Ovary (tissue), 9 donors: ENCODE measurements around the gene DDX24. TPM values are rescaled to one million over a fixed set of nuclear protein-coding genes. Genes with fewer than 3 reads are reported as not detected.
A peak's percentile ranks its signal among the peaks of the same experiment; 100 is the strongest.

Experiments
- DNase-seq, 5 donors: peaks; one replicate each; pipeline ENCODE4 v3.0.0-alpha.2; 2019 to 2020
- H3K27ac ChIP-seq, 2 donors: fragments of 200-600 bp; one replicate each; pipeline versions ENCODE4 v1.5.1 to v1.8.0; 2019 to 2022
- H3K27me3 ChIP-seq: fragments of 200-600 bp; one replicate; pipeline ENCODE4 v1.8.0; 2022
- H3K36me3 ChIP-seq: fragments of 200-600 bp; sonication (generic); one replicate; pipeline ENCODE4 v1.5.1; 2019
- H3K4me1 ChIP-seq: one replicate; pipeline ENCODE4 v1.8.1; 2013; ENCODE audit warnings: mild to moderate bottlenecking, moderate library complexity; ENCODE audit not compliant: insufficient read depth
- H3K4me3 ChIP-seq: fragments of 200-600 bp; sonication (generic); one replicate; pipeline ENCODE4 v1.5.1; 2017
- H3K9me3 ChIP-seq, 2 donors: fragments of 200-600 bp in 1 of 2; sonication (generic) in 1 of 2; one replicate each; pipeline versions ENCODE4 v1.5.1 to v1.8.1; 2013 to 2019; ENCODE audit warnings: mild to moderate bottlenecking in 1 of 2, moderate library complexity in 1 of 2
- CTCF ChIP-seq, 3 donors: fragments of 450-650 bp in 2 of 3; fragments of 200-600 bp in 1 of 3; IDR thresholded peaks; one replicate each; pipeline versions ENCODE4 v1.5.1 to v1.8.0; 2016 to 2022; ENCODE audit warnings: antibody characterized with exemption in 3 of 3, mild to moderate bottlenecking in 1 of 3
- EP300 ChIP-seq: sonication (generic); formaldehyde crosslinking; IDR thresholded peaks from one replicate; pipeline ENCODE4 v1.6.1; 2017; ENCODE audit warnings: antibody characterized with exemption
- POLR2A ChIP-seq: fragments of 450-650 bp; IDR thresholded peaks from one replicate; pipeline ENCODE4 v1.6.1; 2017; ENCODE audit warnings: antibody characterized with exemption, mild to moderate bottlenecking, moderate library complexity
- whole genome bisulfite sequencing, 3 donors: extraction: QIAGEN DNeasy Blood & Tissue Kit in 1 of 3; methylation state at CpG; one replicate each; pipeline versions ENCODE4 v1.1.5 to v1.1.7; 2013 to 2017; 5-methylcytosine and 5-hydroxymethylcytosine counted together
- intact Hi-C, 4 donors: fragments of 100-400 bp; cut with DNase I; formaldehyde crosslinking; loops; one replicate each; pipeline versions ENCODE4 v1.11.0 to v1.15.1; 2022 to 2023
- polyA plus RNA-seq, 2 donors: library from polyadenylated mRNA; stranded (reverse); fragments of 200-250 nt in 1 of 2; fragments of 350-450 nt in 1 of 2; fragmentation: Illumina TruSeq in 1 of 2; extraction: RNeasy Lipid Tissue Mini Kit (QIAGEN cat#74804) in 1 of 2; gene quantifications; one replicate each; pipeline ENCODE4 v1.2.3, GENCODE V29; 2013 to 2014
- total RNA-seq, 7 donors: library from RNA; depleted of rRNA in 2 of 7; stranded (reverse); fragments of >200 nt in 2 of 7; fragmentation: NEBNext Ultra II Directional in 3 of 7; extraction: Animal tissue kit (Norgen Biotek cat#: 25700) in 3 of 7; gene quantifications; one replicate each; pipeline versions ENCODE4 v1.1.0 to v1.2.4, GENCODE V29; 2016 to 2023
- donor health status: DM: no; HTN: no; CAD: no; lungs with moderate emphysema.
- donor health status: DM: no; HTN: no; CAD: no.
- donor health status: Bipolar disorder and iron deficiency.
- donor health status: DM: yes; HTN: yes; CAD: no.
- donor health status: DM: no; HTN: no; CAD: no.
- donor health status: DM: yes; HTN: yes; CAD: no.

Gene DDX24
- total and polyA plus RNA-seq, 9 donors, result 98.8 to 521 (median 233) TPM

GRCh38 chr14:94001501-94002396 is 79.3 kb downstream of the DDX24 start:
- H3K9me3 ChIP-seq, result no peaks in the 10 kb centered on the region
- H3K36me3 ChIP-seq, result no peaks in the 10 kb centered on the region
- peak; percentile 30 to 57 (median 50) for DNase-seq
- peak; percentile 66 to 91 (median 73) for TF ChIP-seq CTCF (IDR thresholded peaks at IDR 0.05)
- TF ChIP-seq EP300, result no peak
- no peak for TF ChIP-seq POLR2A
- H3K4me1 ChIP-seq, result no peaks in the 10 kb centered on the region
- H3K4me3 ChIP-seq, result no peak overlapping the region
- no peak overlapping the region for H3K27ac ChIP-seq
- intact Hi-C loops, result loop anchor here in 1 of 4 donors (2.0 kb wide), 2 partner anchors 57 to 63 kb away; no protein-coding TSS in a partner anchor
- no peaks in the 10 kb centered on the region for H3K27me3 ChIP-seq
- WGBS, 3 donors, result 36 to 44% (median 37%) methylated on average over 26 of the region's 26 CpGs

GRCh38 chr14:94001016-94001415 is 80.0 kb downstream of the DDX24 start:
- no peak for DNase-seq
- no peak overlapping the region for H3K27ac ChIP-seq
- no peaks in the 10 kb centered on the region for H3K9me3 ChIP-seq
- no peaks in the 10 kb centered on the region for H3K36me3 ChIP-seq
- H3K27me3 ChIP-seq, result no peaks in the 10 kb centered on the region
- intact Hi-C loops, result loop anchor here in 1 of 4 donors (2.0 kb wide), 1 partner anchor 56 kb away; no protein-coding TSS in a partner anchor
- no peak overlapping the region for H3K4me3 ChIP-seq
- TF ChIP-seq POLR2A, result no peak
- TF ChIP-seq EP300, result no peak
- no peak for TF ChIP-seq CTCF (IDR thresholded peaks at IDR 0.05)
- 18 to 23% (median 22%) methylated on average over 13 of the region's 13 CpGs for WGBS, 3 donors
- H3K4me1 ChIP-seq, result peaks cover under 1% of the 10 kb centered on the region

GRCh38 chr14:94000267-94000666 is 80.7 kb downstream of the DDX24 start:
- Histone ChIP-seq H3K4me3 (no peak overlapping the region), H3K27ac (no peak overlapping the region)

GRCh38 chr14:93999573-93999972 is 81.4 kb downstream of the DDX24 start:
- DNase-seq, result no peak
- Histone ChIP-seq H3K4me1 (peaks cover 4% of the 10 kb centered on the region), H3K36me3 (no peaks in the 10 kb centered on the region), H3K4me3 (no peak overlapping the region), H3K9me3 (no peaks in the 10 kb centered on the region), H3K27ac (no peak overlapping the region), H3K27me3 (no peaks in the 10 kb centered on the region)
- WGBS, 3 donors, result 63 to 69% (median 66%) methylated on average over 8 of the region's 8 CpGs
- intact Hi-C loops, result no loop called here
- TF ChIP-seq CTCF (IDR thresholded peaks at IDR 0.05) (no peak), POLR2A (no peak), EP300 (no peak)

More at GRCh38 chr14:94000267-94000666, 80.7 kb downstream of the DDX24 start:
- Histone ChIP-seq H3K4me1 (peaks cover 4% of the 10 kb centered on the region), H3K27me3 (no peaks in the 10 kb centered on the region), H3K36me3 (no peaks in the 10 kb centered on the region), H3K9me3 (no peaks in the 10 kb centered on the region)
- intact Hi-C loops, result loop anchor here in 1 of 4 donors (2.0 kb wide), 1 partner anchor 55 kb away; no protein-coding TSS in a partner anchor
- DNase-seq, result no peak
- no peak for TF ChIP-seq CTCF (IDR thresholded peaks at IDR 0.05)
- no peak for TF ChIP-seq POLR2A
- TF ChIP-seq EP300, result no peak
- 79 to 85% (median 85%) methylated on average over 6 of the region's 6 CpGs for WGBS, 3 donors
